DMS153 treated with DMSO at 0.1 percent for 48 hours (cell line): ENCODE measurements around the gene NPC2.

ENCODE experiments used
- DNase-seq: peaks from one replicate; lab custom pipeline; 2025; ENCODE audit not compliant: unreplicated experiment; lab: John Stamatoyannopoulos, UW

Gene NPC2

GRCh38 chr14:74503291-74503937 lies 10.3 kb upstream of the NPC2 start:
- no peak for DNase-seq

DNA sequence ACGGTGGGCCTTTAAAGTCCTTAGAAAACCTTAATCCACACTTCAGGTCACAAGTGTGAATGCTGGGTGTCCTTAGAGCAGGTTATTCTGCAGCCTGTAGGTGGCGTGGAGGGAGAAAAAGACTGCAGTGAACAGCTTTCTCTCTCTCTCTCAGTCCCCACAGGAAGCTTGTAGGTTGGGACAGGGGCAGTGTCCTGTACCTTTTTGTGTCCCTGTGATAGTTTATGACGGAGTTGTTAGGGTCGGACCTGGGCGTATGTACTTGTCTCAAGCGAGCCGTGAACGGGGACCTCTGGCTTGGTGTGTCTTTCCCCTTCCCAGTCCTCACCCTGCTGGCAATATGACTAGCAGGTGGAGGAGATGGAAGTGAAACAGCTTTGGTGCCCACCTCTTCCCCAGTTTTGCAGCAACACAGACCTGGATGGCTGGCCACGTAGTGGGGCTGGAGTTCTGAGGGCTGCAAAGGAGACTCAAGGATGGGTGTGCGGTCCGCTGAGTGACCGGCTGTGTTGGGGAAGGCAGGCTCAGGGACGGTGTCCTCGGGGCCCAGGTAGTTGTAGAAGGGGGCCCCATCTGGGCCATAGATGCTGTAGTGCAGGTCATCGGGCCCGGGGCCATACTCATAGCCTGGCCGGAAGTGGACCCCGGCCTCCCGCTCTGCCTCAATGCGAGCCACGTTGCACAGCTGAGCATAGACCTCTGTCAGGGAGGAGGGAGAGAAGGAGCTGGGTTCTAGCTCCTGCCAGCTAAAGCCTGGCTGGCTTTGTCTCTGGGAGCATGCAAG lies 9.3 kb upstream of the NPC2 start:
- peak; percentile 20 for DNase-seq

GRCh38 chr14:74501691-74502090 lies 8.6 kb upstream of the NPC2 start:
- no peak for DNase-seq

DNA sequence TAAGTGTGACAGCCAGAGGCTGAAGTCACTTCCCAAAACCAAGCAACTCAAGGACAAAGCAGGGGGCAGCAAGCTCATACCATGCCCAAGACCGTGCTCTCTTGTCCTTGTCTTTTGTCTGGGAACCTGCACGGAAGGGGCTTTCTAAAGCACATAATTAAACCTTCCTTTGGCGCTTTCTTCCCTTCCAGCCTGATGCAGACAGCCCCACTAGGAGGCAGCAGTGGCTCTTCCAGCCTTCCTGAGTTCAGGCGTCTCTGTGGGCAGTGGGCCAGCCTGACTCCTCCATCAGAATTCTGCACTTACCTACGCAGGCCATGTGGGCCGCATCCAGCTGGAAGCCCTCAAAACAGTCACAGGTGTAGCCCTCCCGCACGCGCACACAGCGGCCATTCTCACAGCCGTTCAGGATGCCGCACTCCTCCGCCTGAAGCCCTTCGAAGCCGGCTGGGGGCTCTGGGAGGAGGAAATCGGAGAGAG lies 8.1 kb upstream of the NPC2 start:
- peak; percentile 46 for DNase-seq

DNA sequence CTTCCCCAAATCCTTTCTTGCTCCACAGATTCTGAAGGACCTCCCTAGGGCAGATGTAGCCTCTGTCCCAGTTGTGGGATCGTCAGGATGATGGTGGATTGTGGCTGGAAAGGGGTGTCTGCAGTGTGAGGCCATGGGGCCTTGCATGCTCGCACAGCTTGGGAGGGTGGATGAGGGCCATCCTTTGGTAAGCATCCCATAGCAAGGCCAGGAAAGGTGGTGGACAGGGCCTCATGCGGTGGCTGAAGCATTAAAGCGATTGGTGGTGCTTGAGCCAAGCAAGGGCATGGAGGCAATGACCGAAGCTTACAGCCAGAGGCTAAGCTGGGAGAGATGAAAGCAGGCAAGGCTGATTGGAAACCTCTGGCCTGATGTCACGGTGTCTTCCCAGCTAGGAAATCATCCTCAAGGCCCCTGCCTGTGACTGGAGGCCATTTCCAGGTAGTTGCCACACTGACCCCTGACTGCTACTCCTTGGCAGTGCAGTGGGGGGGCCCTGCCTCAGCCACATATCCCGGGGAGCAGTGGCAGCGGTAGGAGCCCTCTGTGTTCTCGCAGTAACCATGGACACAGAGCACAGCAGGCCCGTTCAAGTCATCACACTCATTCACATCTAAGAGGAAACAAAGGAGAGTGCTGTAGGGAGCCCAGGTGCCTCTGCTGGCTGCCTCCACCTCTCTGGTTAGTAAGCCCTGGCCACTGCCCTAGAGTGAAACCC lies 7.5 kb upstream of the NPC2 start:
- no peak for DNase-seq

GRCh38 chr14:74495356-74495755 lies 2.3 kb upstream of the NPC2 start:
- no peak for DNase-seq

DNA sequence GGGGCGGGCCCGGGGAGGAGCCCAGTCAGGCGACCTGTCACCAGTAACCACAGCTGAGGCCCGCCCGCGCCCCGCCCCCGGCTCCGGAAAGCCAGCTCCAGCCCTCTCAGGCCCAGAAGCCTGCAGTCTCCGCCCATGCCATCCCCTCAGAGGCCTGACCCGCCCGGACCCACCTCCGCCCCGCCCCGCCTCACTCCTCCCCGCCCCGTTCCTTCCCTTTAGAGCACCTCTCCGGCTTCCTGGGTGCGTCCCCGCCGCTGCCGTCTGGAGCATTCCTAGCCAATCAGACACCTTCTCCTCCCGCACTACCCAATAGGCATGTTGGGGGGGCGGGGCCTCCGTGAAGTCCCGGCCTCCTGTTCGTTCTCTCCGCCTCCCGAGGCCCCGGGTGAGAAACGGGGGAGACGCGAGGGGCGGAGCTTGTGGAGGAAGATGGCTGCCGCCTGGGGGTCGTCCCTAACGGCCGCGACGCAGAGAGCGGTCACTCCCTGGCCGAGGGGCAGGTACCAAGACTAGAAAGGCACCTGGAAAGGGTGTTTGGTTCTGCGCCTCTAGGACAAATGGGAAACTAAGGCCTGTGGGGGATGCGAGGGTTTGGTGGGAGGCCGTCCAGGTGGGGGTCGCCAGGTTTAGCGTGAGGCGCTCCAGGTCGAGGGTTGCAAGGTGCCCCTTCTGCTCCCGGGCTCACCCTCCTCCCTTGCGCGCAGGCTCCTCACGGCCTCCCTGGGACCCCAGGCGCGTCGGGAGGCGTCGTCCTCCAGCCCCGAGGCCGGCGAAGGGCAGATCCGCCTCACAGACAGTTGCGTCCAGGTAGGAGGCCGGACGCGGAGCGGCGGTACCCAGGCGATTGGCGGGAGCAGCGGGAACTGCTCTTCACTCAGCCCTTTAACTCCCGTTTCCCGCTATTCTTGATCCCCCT lies 497 bp upstream of the NPC2 start, which contains the start of gene ISCA2:
Gene ISCA2 (plus strand): TSS at position 423 of the 919 bp plus-strand sequence. CDS start 10 bp downstream, at position 433.
- DNase-seq = peak; percentile 98

DNA sequence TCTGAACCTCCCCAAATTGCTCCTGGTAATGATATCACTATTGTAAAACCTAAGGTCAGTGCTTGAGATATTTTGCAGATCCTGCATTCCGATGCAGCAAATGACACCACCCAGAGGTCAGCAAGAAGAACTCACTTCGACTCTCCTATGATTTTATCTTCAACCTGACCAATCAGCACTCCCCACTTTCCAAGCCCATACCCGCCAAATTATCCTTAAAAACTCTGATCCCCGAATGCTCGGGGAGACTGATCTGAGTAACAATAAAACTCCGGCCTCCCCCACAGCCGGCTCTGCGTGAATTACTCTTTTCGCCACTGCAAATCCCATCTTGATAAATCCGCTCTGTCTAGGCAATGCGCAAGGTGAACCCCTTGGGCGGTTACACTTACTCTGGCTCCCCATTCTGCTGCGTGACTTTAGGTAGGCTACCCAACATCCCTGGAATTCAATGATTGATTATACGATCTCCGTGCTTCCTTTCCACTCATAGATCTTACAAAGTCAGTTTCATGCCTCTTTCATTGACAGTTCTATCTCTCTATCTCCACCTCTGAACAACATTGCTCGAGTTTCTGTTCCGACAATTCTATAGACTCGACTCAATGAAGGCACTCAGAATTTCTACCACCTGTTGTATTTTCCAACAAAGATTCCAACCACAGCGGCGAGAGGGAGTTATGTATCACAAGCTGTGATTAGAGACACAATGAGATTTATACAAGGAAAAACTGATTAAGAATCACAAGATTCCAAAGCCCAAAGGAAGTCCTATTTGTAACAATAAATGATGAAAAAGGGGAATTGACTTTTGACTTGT lies 939 bp downstream of the NPC2 start:
- no peak for DNase-seq

- DNase-seq = no peak
Measured at GRCh38 chr14:74490486-74490885, 2.6 kb downstream of the NPC2 start.

DNA sequence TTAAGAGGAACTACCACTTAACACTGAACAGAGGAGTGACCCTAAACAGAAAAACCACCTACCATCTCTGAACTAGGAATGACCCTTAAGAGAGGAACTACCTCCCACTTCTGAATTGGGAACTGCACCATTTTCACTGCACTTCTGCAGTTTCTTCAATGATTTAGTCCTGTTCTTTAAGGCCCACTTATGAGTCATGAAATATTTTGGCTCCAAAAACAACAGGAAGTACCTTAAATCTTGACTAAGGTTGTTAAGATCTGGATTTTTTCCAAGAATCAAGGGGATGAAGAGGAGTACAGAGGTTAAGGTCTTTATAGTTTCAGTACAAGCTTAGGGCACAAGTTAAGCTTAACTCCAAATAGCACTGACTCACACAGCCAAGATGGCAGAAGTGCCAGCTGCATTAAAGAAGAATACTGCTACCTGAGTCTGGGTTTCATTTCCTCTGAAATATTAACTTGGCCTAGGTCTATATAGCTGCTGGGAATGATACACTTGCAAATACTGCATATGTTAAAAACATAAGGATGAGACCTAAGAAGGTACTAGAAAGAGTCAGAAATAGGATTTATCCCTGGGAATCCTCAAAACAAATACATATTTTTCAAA lies 4.2 kb downstream of the NPC2 start:
- no peak for DNase-seq

DNA sequence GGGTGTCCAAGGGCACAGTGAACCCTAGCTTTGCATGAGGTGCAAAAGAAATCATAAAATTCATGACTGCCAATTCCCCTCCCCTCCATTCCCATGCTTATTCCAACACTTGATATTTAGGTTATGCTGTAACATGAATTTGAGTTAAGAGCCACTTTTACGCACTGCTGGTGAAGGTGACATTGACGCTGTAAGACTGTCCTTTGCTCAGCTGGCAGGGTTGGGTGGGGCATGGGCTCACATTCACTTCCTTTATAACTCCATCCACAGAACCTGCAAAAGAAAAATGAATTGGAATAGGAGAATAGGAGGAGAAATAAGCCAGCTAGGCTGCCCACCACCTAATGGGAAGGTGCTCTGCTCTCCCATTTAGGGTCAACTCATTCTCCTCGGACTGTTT lies 6.9 kb downstream of the NPC2 start:
- DNase-seq = no peak

DNA sequence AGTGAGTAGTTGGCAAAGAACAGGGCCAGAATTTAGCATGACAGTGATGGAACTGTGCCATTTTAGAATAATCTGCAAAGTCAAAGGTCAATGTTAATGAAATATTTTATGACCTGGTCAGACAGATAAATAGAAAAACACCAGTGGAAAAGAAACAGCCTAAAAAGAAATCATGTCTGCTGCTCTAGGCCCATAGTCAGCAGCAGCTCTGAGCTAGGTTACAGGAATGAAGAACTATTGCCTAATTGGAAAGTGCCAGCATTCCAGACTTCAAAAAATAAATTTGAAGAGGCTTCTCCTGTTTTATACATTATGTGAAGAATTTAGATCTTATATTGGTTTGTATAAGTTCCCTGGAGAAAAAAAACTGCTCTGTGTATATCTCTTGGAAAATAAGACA lies 9.8 kb downstream of the NPC2 start:
- DNase-seq = no peak

- DNase-seq = no peak
Measured at GRCh38 chr14:74482571-74482970, 10.5 kb downstream of the NPC2 start.

DNA sequence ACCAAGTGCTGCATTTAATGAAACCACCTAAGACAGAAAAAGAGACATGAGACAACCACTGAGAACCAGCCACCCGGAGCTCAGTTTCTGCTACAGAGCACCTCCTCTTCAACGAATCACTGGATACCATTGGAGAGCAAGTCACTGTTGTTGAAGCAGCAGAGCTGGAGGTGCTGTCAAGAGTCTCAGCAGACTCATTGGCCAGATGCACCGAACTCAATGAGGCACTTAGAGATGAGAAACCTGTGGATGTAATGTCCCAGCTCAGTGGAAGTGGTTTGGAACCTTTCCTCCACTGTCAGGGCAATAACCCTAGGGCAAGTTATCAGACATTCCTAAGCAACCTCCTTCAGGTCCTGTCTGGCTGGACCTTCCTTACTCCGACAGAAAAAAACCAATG lies 13.1 kb downstream of the NPC2 start:
- no peak for DNase-seq

DNA sequence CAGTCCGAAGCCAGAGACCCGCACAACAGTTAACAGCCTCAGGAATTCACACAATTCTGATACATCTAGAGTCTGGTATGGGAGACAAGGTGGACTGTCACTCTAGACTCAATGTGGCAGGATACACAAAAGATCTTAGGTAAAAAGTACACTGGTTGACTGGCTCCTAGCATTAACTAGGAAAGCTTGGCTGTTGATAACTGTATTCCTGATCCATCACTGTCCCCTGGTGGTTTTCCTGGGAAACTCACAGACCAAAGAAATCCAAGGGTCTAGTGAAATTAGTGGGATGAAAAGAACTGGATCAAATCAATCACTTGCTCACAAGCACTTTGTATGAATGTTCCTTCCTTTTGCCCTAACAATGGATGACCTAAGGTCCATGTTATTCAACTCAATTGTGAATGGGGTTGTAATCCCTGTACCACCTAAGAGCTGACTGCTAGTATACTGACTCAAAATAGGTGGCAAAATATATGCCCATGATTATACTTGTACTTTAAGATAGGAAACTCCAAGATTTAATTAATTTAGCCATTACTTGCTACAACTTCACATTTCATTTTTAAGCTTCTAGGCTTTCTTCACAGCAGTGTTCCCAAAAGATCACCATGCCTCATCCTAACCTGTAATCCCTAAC lies 14.0 kb downstream of the NPC2 start:
- peak; percentile 22 for DNase-seq

- DNase-seq = no peak
Measured at GRCh38 chr14:74476607-74477006, 16.5 kb downstream of the NPC2 start.

DNA sequence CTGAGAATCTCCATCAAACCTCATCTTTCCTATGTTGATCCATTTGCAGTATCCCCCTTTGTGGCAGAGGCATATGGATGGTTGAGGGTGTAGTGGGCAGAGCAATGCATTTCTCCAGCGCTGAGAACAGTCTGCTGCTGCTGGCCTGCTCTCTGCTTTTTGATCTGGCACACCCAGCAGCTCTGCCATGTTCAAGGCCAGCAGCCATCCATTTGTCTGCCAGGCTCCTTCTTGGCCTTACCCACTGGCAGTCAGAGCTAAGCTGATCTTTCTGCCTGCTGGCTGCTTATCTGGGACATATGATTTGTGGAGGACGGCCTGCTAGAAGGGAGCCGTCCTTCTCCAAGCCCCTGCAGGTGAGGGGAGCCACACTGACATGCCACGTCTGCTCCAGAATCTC lies 17.0 kb downstream of the NPC2 start:
- no peak for DNase-seq

DNA sequence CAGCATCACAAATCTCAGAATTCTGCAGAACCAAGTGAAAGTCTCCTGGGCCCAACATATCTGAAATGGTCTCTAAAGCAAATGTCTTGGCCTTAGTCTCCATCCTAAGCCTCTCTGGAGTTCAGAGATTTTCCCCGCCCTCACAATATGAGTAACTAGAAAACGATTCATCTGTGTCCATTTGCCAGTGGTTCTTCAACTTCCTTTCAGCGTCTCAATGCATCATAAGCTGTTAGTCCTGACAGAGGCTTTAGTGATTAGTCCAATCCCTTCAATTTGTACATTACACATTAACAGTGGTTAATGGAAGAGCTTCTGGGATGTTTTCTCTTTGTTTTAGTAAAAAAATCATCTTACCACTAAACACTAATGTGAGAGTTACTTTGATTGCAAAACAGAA lies 17.4 kb downstream of the NPC2 start:
- DNase-seq = no peak

- no peak for DNase-seq
Measured at GRCh38 chr14:74474376-74474775, 18.7 kb downstream of the NPC2 start.
